HG03521 (cell line): ENCODE results near the gene IPO7.

Experiments used
- ATAC-seq: cut with Tn5 transposase; IDR thresholded peaks from one replicate; pipeline ENCODE4 v1.9.1; 2021; ENCODE audit warnings: mild to moderate bottlenecking, moderate library complexity; ENCODE audit not compliant: unreplicated experiment

IPO7 gene

GRCh38 chr11:9489080-9489765 is 104.8 kb downstream of the IPO7 start:
- ATAC-seq = no peak

- no peak for ATAC-seq
Observed at GRCh38 chr11:9490376-9490775, 105.9 kb downstream of the IPO7 start.

GRCh38 chr11:9493492-9493891 is 109.0 kb downstream of the IPO7 start:
- ATAC-seq = no peak

- ATAC-seq = no peak
Observed at GRCh38 chr11:9494316-9494715, 109.9 kb downstream of the IPO7 start.

GRCh38 chr11:9495803-9496514 is 111.5 kb downstream of the IPO7 start:
- no peak for ATAC-seq
